DND-41 (cell line): ENCODE measurements around the gene PTGER3.

ENCODE experiments used
- EZH2 ChIP-seq: IDR thresholded peaks from 3 replicates; pipeline ENCODE4 v1.6.1; 2012; ENCODE audit warnings: borderline replicate concordance, low read depth, mild to moderate bottlenecking, moderate library complexity, low read length, inconsistent platforms; ENCODE audit not compliant: severe bottlenecking
- TF ChIP-seq, protein P1 (sequence below): IDR thresholded peaks from 2 replicates; pipeline ENCODE4 v1.5.1; 2012; ENCODE audit warnings: borderline replicate concordance, low read length, moderate library complexity, mild to moderate bottlenecking; ENCODE audit not compliant: poor library complexity, severe bottlenecking; ENCODE audit errors: extremely low read depth

DNA sequence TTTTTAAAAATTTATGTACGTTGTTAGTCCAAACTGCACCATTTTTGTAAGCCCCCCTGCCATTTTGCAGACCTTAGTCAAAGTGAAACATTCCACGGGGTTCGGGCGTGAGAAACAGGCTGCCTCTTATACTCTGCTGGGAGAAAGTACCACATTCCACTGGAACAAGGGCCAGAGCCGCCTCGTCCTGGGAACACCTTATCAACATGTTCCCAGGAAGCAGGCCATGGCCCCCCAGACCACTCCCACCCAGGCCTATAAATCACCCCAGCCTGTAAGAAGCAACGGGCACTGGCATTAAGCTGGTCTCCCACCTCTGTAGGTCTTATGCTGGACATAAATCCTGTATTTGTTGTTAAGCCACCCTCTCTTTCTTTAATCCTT is 34.1 kb upstream of the PTGER3 start:
- TF ChIP-seq, protein P1, sequence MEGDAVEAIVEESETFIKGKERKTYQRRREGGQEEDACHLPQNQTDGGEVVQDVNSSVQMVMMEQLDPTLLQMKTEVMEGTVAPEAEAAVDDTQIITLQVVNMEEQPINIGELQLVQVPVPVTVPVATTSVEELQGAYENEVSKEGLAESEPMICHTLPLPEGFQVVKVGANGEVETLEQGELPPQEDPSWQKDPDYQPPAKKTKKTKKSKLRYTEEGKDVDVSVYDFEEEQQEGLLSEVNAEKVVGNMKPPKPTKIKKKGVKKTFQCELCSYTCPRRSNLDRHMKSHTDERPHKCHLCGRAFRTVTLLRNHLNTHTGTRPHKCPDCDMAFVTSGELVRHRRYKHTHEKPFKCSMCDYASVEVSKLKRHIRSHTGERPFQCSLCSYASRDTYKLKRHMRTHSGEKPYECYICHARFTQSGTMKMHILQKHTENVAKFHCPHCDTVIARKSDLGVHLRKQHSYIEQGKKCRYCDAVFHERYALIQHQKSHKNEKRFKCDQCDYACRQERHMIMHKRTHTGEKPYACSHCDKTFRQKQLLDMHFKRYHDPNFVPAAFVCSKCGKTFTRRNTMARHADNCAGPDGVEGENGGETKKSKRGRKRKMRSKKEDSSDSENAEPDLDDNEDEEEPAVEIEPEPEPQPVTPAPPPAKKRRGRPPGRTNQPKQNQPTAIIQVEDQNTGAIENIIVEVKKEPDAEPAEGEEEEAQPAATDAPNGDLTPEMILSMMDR: no peak
- TF ChIP-seq EZH2: no peak
